Loucy (cell line): ENCODE results near the gene ARHGAP15.

ENCODE experiments used
- H2AFZ ChIP-seq: fragments of 200-600 bp; sonication (generic); 2 replicates; pipeline ENCODE4 v1.6.0; 2016; ENCODE audit warnings: antibody characterized with exemption, mild to moderate bottlenecking, low read length, moderate library complexity
- H3F3A ChIP-seq: fragments of 200-600 bp; 2 replicates; pipeline ENCODE4 v1.6.0; 2016; ENCODE audit warnings: antibody characterized with exemption, low read depth, mild to moderate bottlenecking
- H3K27me3 ChIP-seq: fragments of 200-600 bp; sonication (generic); 2 replicates; pipeline ENCODE4 v1.6.1; 2014; ENCODE audit warnings: low read length, mild to moderate bottlenecking; ENCODE audit not compliant: insufficient read depth, poor library complexity, severe bottlenecking
- H3K36me3 ChIP-seq: fragments of 200-600 bp; sonication (generic); 2 replicates; pipeline ENCODE4 v1.6.1; 2016; ENCODE audit warnings: low read length; ENCODE audit not compliant: insufficient read depth
- H3K4me1 ChIP-seq: fragments of 200-600 bp; sonication (generic); 2 replicates; pipeline ENCODE4 v1.5.1; 2014; ENCODE audit warnings: low read length, mild to moderate bottlenecking; ENCODE audit not compliant: insufficient read depth, poor library complexity, severe bottlenecking
- H3K4me2 ChIP-seq: fragments of 200-600 bp; sonication (generic); 2 replicates; pipeline ENCODE4 v1.6.0; 2014; ENCODE audit warnings: antibody characterized with exemption, low read length, low read depth, mild to moderate bottlenecking; ENCODE audit not compliant: poor library complexity, severe bottlenecking
- H3K4me3 ChIP-seq: fragments of 200-600 bp; sonication (generic); 2 replicates; pipeline ENCODE4 v1.5.1; 2014; ENCODE audit warnings: low read length, mild to moderate bottlenecking, mixed read lengths; ENCODE audit not compliant: poor library complexity, severe bottlenecking
- H3K79me2 ChIP-seq: fragments of 200-600 bp; sonication (generic); 2 replicates; pipeline ENCODE4 v1.6.1; 2014; ENCODE audit warnings: low read length; ENCODE audit not compliant: insufficient read depth
- H3K9ac ChIP-seq: fragments of 200-600 bp; sonication (generic); 2 replicates; pipeline ENCODE4 v1.6.0; 2014; ENCODE audit warnings: mild to moderate bottlenecking, low read depth, low read length, moderate library complexity; ENCODE audit not compliant: poor library complexity, severe bottlenecking
- H3K9me2 ChIP-seq: fragments of 200-600 bp; sonication (generic); replicated peaks from 2 replicates; pipeline ENCODE4 v1.6.1; 2016; ENCODE audit warnings: low read depth, low read length, mixed read lengths
- H3K9me3 ChIP-seq: fragments of 200-600 bp; sonication (generic); 2 replicates; pipeline ENCODE4 v1.6.1; 2014; ENCODE audit warnings: mild to moderate bottlenecking, antibody characterized with exemption, low read length, low read depth; ENCODE audit not compliant: insufficient read depth
- H4K20me1 ChIP-seq: fragments of 200-600 bp; sonication (generic); 2 replicates; pipeline ENCODE4 v1.6.0; 2014; ENCODE audit warnings: antibody characterized with exemption, low read length, mild to moderate bottlenecking; ENCODE audit not compliant: insufficient read depth, poor library complexity, severe bottlenecking
- EZH2phosphoT487 ChIP-seq: fragments of 200-600 bp; IDR thresholded peaks from 2 replicates; pipeline ENCODE4 v1.6.1; 2018; ENCODE audit warnings: antibody characterized with exemption, mild to moderate bottlenecking, moderate library complexity, borderline replicate concordance
- TF ChIP-seq, protein P1 (sequence below): fragments of 200-600 bp; sonication (generic); conservative IDR thresholded peaks from 2 replicates; pipeline ENCODE4 v1.5.1; 2014; ENCODE audit warnings: mild to moderate bottlenecking, antibody characterized with exemption, low read length

The ARHGAP15 gene

GRCh38 chr2:143725400-143725799, 596.2 kb downstream of the ARHGAP15 start:
- Histone ChIP-seq H4K20me1 (no peaks in the 10 kb centered on the region), H3K9ac (no peak overlapping the region), H3K27me3 (no peaks in the 10 kb centered on the region), H3K4me3 (no peak overlapping the region), H3K9me2 (no peaks in the 10 kb centered on the region), H3K36me3 (peaks cover 12% of the 10 kb centered on the region; the same call in 1 of the 2 replicates), H3K4me1 (peaks cover 5% of the 10 kb centered on the region), H3K79me2 (no peaks in the 10 kb centered on the region), H3K4me2 (no peak overlapping the region), H2AFZ (no peak overlapping the region), H3K9me3 (no peaks in the 10 kb centered on the region), H3F3A (no peaks in the 10 kb centered on the region)
- TF ChIP-seq, protein P1, sequence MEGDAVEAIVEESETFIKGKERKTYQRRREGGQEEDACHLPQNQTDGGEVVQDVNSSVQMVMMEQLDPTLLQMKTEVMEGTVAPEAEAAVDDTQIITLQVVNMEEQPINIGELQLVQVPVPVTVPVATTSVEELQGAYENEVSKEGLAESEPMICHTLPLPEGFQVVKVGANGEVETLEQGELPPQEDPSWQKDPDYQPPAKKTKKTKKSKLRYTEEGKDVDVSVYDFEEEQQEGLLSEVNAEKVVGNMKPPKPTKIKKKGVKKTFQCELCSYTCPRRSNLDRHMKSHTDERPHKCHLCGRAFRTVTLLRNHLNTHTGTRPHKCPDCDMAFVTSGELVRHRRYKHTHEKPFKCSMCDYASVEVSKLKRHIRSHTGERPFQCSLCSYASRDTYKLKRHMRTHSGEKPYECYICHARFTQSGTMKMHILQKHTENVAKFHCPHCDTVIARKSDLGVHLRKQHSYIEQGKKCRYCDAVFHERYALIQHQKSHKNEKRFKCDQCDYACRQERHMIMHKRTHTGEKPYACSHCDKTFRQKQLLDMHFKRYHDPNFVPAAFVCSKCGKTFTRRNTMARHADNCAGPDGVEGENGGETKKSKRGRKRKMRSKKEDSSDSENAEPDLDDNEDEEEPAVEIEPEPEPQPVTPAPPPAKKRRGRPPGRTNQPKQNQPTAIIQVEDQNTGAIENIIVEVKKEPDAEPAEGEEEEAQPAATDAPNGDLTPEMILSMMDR: no peak
- no peak for TF ChIP-seq EZH2phosphoT487

GRCh38 chr2:143726151-143726845, 597.1 kb downstream of the ARHGAP15 start:
- H3K4me2 ChIP-seq: no peak overlapping the region
- no peak for TF ChIP-seq EZH2phosphoT487
- TF ChIP-seq, protein P1: no peak

DNA sequence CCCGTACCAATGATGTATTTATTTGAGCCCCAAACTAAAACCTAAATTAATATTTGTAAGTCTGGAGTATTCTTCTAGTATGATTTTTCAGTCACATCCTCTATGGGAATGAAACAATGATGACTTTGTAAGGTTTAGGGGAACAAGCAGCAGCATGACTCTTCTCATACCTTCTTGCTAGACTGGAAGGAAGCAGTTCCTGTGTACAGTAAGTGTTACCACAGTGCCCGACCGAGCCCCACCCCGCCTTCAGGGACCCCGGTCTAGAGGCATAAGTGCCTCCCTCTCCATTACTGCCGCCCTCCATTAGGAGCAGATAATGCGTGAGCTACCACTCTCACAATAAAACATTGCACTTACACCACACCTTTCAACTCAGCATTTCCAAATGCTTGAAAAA, 599.3 kb downstream of the ARHGAP15 start:
- Histone ChIP-seq H3K9me2 (no peaks in the 10 kb centered on the region), H3K9ac (no peak overlapping the region), H3F3A (no peaks in the 10 kb centered on the region), H3K79me2 (no peaks in the 10 kb centered on the region), H2AFZ (no peak overlapping the region), H4K20me1 (no peaks in the 10 kb centered on the region), H3K4me2 (no peak overlapping the region), H3K36me3 (peaks cover 11% of the 10 kb centered on the region; the same call in 1 of the 2 replicates), H3K9me3 (no peaks in the 10 kb centered on the region), H3K4me1 (peaks cover 8% of the 10 kb centered on the region), H3K27me3 (no peaks in the 10 kb centered on the region), H3K4me3 (no peak overlapping the region)
- TF ChIP-seq, protein P1: no peak
- no peak for TF ChIP-seq EZH2phosphoT487

More at GRCh38 chr2:143726151-143726845, 597.1 kb downstream of the ARHGAP15 start:
- Histone ChIP-seq H3K4me1 (peaks cover 8% of the 10 kb centered on the region), H3K9ac (no peak overlapping the region), H3F3A (no peaks in the 10 kb centered on the region), H4K20me1 (no peaks in the 10 kb centered on the region), H3K4me3 (no peak overlapping the region), H3K36me3 (peaks cover 11% of the 10 kb centered on the region; the same call in 1 of the 2 replicates), H3K9me3 (no peaks in the 10 kb centered on the region), H3K27me3 (no peaks in the 10 kb centered on the region), H2AFZ (no peak overlapping the region), H3K9me2 (no peaks in the 10 kb centered on the region), H3K79me2 (no peaks in the 10 kb centered on the region)
